IMR-90 (cell line): ENCODE results near the gene NFASC. TPM values are rescaled to one million over a fixed set of nuclear protein-coding genes. Genes with fewer than 3 reads are reported as not detected.

Experiments used
- ATAC-seq: fragments of 200-7000 bp; cut with Tn5 transposase; 2 replicates; pipeline ENCODE4 v1.9.1; 2020; ENCODE audit warnings: low read depth, mild to moderate bottlenecking, moderate library complexity
- BruUV-seq: library from RNA; stranded (reverse); fragments of 400-500 nt; replicated peaks from 2 replicates; lab custom pipeline; 2021; lab: Mats Ljungman, UMichigan
- CTCF ChIA-PET: fragments of 300-600 bp; formaldehyde crosslinking; extraction: SDS; loops from one replicate; lab custom pipeline; 2021; ENCODE audit warnings: antibody characterized with exemption; lab: Yijun Ruan, JAX
- POLR2A ChIA-PET: fragments of 300-600 bp; sonication (Branson Sonifier 250); formaldehyde crosslinking; loops from one replicate; lab custom pipeline; 2022; ENCODE audit warnings: antibody characterized with exemption; ENCODE audit not compliant: unreplicated experiment; lab: Charles Lee
- DNase-seq: peaks from one replicate; pipeline ENCODE4 v3.0.0; 2013
- H2AFZ ChIP-seq: replicated peaks from 2 replicates; pipeline ENCODE3; 2013; ENCODE audit warnings: low read length, mild to moderate bottlenecking; ENCODE audit not compliant: poor library complexity
- H2AK5ac ChIP-seq: 2 replicates; pipeline ENCODE4 v1.6.1; 2013; ENCODE audit warnings: low read depth, low read length, inconsistent platforms
- H2AK9ac ChIP-seq: replicated peaks from 2 replicates; pipeline ENCODE3; 2013; ENCODE audit warnings: mild to moderate bottlenecking, low read depth, low read length, moderate library complexity; ENCODE audit not compliant: poor library complexity
- H2BK120ac ChIP-seq: 2 replicates; pipeline ENCODE4 v1.6.1; 2013; ENCODE audit warnings: low read depth, low read length, inconsistent platforms
- H2BK15ac ChIP-seq: 3 replicates; pipeline ENCODE4 v1.6.1; 2013; ENCODE audit warnings: low read depth, low read length, inconsistent platforms
- H2BK20ac ChIP-seq: 2 replicates; pipeline ENCODE4 v1.6.1; 2013; ENCODE audit warnings: low read depth, mild to moderate bottlenecking, inconsistent platforms, low read length, moderate library complexity
- H2BK5ac ChIP-seq: 2 replicates; pipeline ENCODE4 v1.6.1; 2013; ENCODE audit warnings: mild to moderate bottlenecking, low read depth, low read length, inconsistent platforms; ENCODE audit not compliant: poor library complexity, severe bottlenecking
- H3K14ac ChIP-seq: replicated peaks from 2 replicates; pipeline ENCODE4 v1.6.1; 2013; ENCODE audit warnings: low read depth, low read length, inconsistent platforms
- H3K18ac ChIP-seq: 2 replicates; pipeline ENCODE4 v1.6.1; 2013; ENCODE audit warnings: low read depth, low read length, control low read depth
- H3K23ac ChIP-seq: 2 replicates; pipeline ENCODE4 v1.6.1; 2013; ENCODE audit warnings: low read depth, low read length, inconsistent platforms
- H3K27ac ChIP-seq: 2 replicates; pipeline ENCODE4 v1.5.1; 2013; ENCODE audit warnings: mild to moderate bottlenecking, control low read depth, low read length; ENCODE audit not compliant: insufficient read depth
- H3K27me3 ChIP-seq: 2 replicates; pipeline ENCODE4 v1.6.1; 2013; ENCODE audit warnings: low read length; ENCODE audit not compliant: control insufficient read depth, insufficient read depth
- H3K36me3 ChIP-seq: 2 replicates; pipeline ENCODE4 v1.6.1; 2013; ENCODE audit warnings: low read length, mixed read lengths; ENCODE audit not compliant: control insufficient read depth, insufficient read depth
- H3K4ac ChIP-seq: 2 replicates; pipeline ENCODE4 v1.6.1; 2013; ENCODE audit warnings: low read depth, low read length, inconsistent platforms
- H3K4me1 ChIP-seq: 2 replicates; pipeline ENCODE4 v1.6.1; 2013; ENCODE audit warnings: low read length, mixed read lengths; ENCODE audit not compliant: control insufficient read depth, insufficient read depth
- H3K4me2 ChIP-seq: 2 replicates; pipeline ENCODE4 v1.6.1; 2013; ENCODE audit warnings: low read depth, mild to moderate bottlenecking, control low read depth, low read length, moderate library complexity
- H3K4me3 ChIP-seq: 2 replicates; pipeline ENCODE4 v1.5.1; 2013; ENCODE audit warnings: low read depth, mild to moderate bottlenecking, control low read depth, low read length, moderate library complexity; ENCODE audit not compliant: insufficient read depth
- H3K56ac ChIP-seq: 2 replicates; pipeline ENCODE4 v1.6.1; 2013; ENCODE audit warnings: low read length, inconsistent platforms; ENCODE audit not compliant: insufficient read depth; ENCODE audit errors: extremely low read depth
- H3K79me1 ChIP-seq, 2 experiments: 2 replicates each; pipeline ENCODE4 v1.6.1; 2013; ENCODE audit warnings: low read length in 2 of 2, inconsistent platforms in 1 of 2, low read depth in 1 of 2
- H3K9ac ChIP-seq: 2 replicates; pipeline ENCODE4 v1.6.1; 2013; ENCODE audit warnings: low read depth, low read length, control low read depth
- H3K9me1 ChIP-seq: 2 replicates; pipeline ENCODE4 v1.6.1; 2013; ENCODE audit warnings: low read length, inconsistent platforms; ENCODE audit not compliant: insufficient read depth
- H3K9me3 ChIP-seq: 2 replicates; pipeline ENCODE4 v1.6.1; 2013; ENCODE audit warnings: low read length; ENCODE audit not compliant: control insufficient read depth, insufficient read depth
- H4K20me1 ChIP-seq: 2 replicates; pipeline ENCODE4 v1.6.1; 2013; ENCODE audit warnings: low read length, inconsistent platforms; ENCODE audit not compliant: insufficient read depth
- H4K5ac ChIP-seq: 2 replicates; pipeline ENCODE4 v1.6.1; 2013; ENCODE audit warnings: mild to moderate bottlenecking, low read depth, low read length, control low read depth
- H4K8ac ChIP-seq, 2 experiments: 2 replicates each; pipeline ENCODE4 v1.6.1; 2013; ENCODE audit warnings: low read depth in 2 of 2, low read length in 2 of 2, control low read depth in 1 of 2, inconsistent platforms in 1 of 2
- H4K91ac ChIP-seq: 2 replicates; pipeline ENCODE4 v1.6.1; 2013; ENCODE audit warnings: low read depth, low read length, inconsistent platforms; ENCODE audit not compliant: insufficient read depth
- BHLHE40 ChIP-seq: fragments of 150-350 bp; IDR thresholded peaks from 2 replicates; pipeline ENCODE4 v1.6.1; 2016; ENCODE audit warnings: mild to moderate bottlenecking, low read depth, low read length
- CEBPB ChIP-seq: IDR thresholded peaks from 2 replicates; pipeline ENCODE4 v1.6.1; 2012; ENCODE audit warnings: low read depth, low read length, improper control_type of control experiment
- ELK1 ChIP-seq: fragments of 150-350 bp; IDR thresholded peaks from 2 replicates; pipeline ENCODE4 v1.6.1; 2016; ENCODE audit warnings: low read depth, mild to moderate bottlenecking, low read length, moderate library complexity, borderline replicate concordance
- RAD21 ChIP-seq: IDR thresholded peaks from 2 replicates; pipeline ENCODE4 v1.6.1; 2012; ENCODE audit warnings: low read length, improper control_type of control experiment
- RCOR1 ChIP-seq: IDR thresholded peaks from 2 replicates; pipeline ENCODE4 v1.6.1; 2012; ENCODE audit warnings: mild to moderate bottlenecking, low read length, improper control_type of control experiment; ENCODE audit not compliant: insufficient replicate concordance
- USF2 ChIP-seq: fragments of 150-350 bp; IDR thresholded peaks from 2 replicates; pipeline ENCODE4 v1.6.1; 2017; ENCODE audit warnings: mild to moderate bottlenecking, antibody characterized with exemption, low read length, low read depth
- WGBS, 2 experiments: methylation state at CpG; one replicate each; pipeline versions ENCODE4 v1.1.5 to v1.1.7; 2013; ENCODE audit warnings: missing lambda C conversion rate in 2 of 2; ENCODE audit not compliant: insufficient read length in 1 of 2; ENCODE audit errors: extremely low coverage in 2 of 2; 5-methylcytosine and 5-hydroxymethylcytosine counted together
- dilution Hi-C: fragments of 300-500 bp; cut with HindIII; formaldehyde crosslinking; loops from one replicate; pipeline ENCODE4 v1.14.3; 2018; ENCODE audit warnings: low sequenced_read_pairs; ENCODE audit not compliant: unreplicated experiment
- in situ Hi-C: fragments of 300-500 bp; cut with MboI; formaldehyde crosslinking; loops from 3 replicates; pipeline ENCODE4 v1.14.3; 2019; ENCODE audit warnings: low sequenced_read_pairs, inconsistent platforms, mixed read lengths
- intact Hi-C: fragments of 100-400 bp; cut with micrococcal nuclease; formaldehyde crosslinking; loops from 2 replicates; pipeline ENCODE4 v1.10.0; 2022
- polyA plus RNA-seq, 3 experiments: library from polyadenylated mRNA; depleted of rRNA; stranded (reverse); fragments of >200 nt; gene quantifications; 2 replicates each; pipeline ENCODE4 v1.2.3, GENCODE V29; 2012; ENCODE audit warnings: low replicate concordance in 1 of 3
- total RNA-seq: library from RNA; depleted of rRNA; stranded (reverse); fragments of >200 nt; gene quantifications from 2 replicates; pipeline ENCODE4 v1.2.3, GENCODE V29; 2012

Gene NFASC
- total and polyA plus RNA-seq, 2 of the 4 experiments (the other 2 are of a cell fraction), result 0.18 to 0.79 TPM

GRCh38 chr1:204946640-204947039, 76.0 kb downstream of the NFASC start:
- H3K9me1 ChIP-seq, result peaks cover 3% of the 10 kb centered on the region; the same call in 1 of the 2 replicates
- no peak overlapping the region for H2AK9ac ChIP-seq
- H2AFZ ChIP-seq, result no peak overlapping the region
- H4K8ac ChIP-seq, result no peak overlapping the region
- ATAC-seq (no peak), DNase-seq (no peak)
- H2BK15ac ChIP-seq, result no peak overlapping the region
- WGBS, 2 experiments, result 82% methylated on average over 7 of the region's 9 CpGs; no CpG with 5 or more reads in 1 of the 2 experiments
- H4K91ac ChIP-seq, result no peak overlapping the region
- no peak overlapping the region for H3K27ac ChIP-seq
- no peak overlapping the region for H3K18ac ChIP-seq
- H2BK120ac ChIP-seq, result no peak overlapping the region
- ChIA-PET POLR2A (no interaction called here), CTCF (no interaction called here)
- no peak overlapping the region for H2AK5ac ChIP-seq
- TF ChIP-seq RCOR1 (no peak), BHLHE40 (no peak), ELK1 (no peak), CEBPB (no peak), USF2 (no peak), RAD21 (no peak)
- H3K56ac ChIP-seq, result no peak overlapping the region
- dilution Hi-C loops, result no loop called here
- no peak overlapping the region for H3K4me2 ChIP-seq
- H3K9ac ChIP-seq, result no peak overlapping the region
- intact Hi-C loops, result no loop called here
- no peaks in the 10 kb centered on the region for H3K79me1 ChIP-seq
- no peak overlapping the region for H2BK20ac ChIP-seq
- no TSS peak for BruUV-seq
- no peak overlapping the region for H3K4ac ChIP-seq
- H3K4me3 ChIP-seq, result no peak overlapping the region
- in situ Hi-C loops, result no loop called here
- H4K20me1 ChIP-seq, result no peaks in the 10 kb centered on the region
- H2BK5ac ChIP-seq, result no peak overlapping the region
- no peak overlapping the region for H4K5ac ChIP-seq
- H3K27me3 ChIP-seq, result peaks cover 7% of the 10 kb centered on the region
- H3K14ac ChIP-seq, result no peak overlapping the region
- H3K36me3 ChIP-seq, result no peaks in the 10 kb centered on the region
- H3K4me1 ChIP-seq, result no peaks in the 10 kb centered on the region
- no peak overlapping the region for H3K23ac ChIP-seq
- H3K9me3 ChIP-seq, result no peaks in the 10 kb centered on the region
